NCI-H446 treated with DMSO at 0.1 percent for 48 hours (cell line): ENCODE results near the gene CYREN.
"Not testable (repeated sequence)": the region's sequence is repeated elsewhere in the genome, so short reads cannot be mapped to it uniquely, and the experiment has no call there.

Experiments used
- DNase-seq: peaks from one replicate; lab custom pipeline; 2025; lab: John Stamatoyannopoulos, UW

CYREN gene

GRCh38 chr7:135177028-135177696 is 6.7 kb upstream of the CYREN start:
- no peak for DNase-seq

DNA sequence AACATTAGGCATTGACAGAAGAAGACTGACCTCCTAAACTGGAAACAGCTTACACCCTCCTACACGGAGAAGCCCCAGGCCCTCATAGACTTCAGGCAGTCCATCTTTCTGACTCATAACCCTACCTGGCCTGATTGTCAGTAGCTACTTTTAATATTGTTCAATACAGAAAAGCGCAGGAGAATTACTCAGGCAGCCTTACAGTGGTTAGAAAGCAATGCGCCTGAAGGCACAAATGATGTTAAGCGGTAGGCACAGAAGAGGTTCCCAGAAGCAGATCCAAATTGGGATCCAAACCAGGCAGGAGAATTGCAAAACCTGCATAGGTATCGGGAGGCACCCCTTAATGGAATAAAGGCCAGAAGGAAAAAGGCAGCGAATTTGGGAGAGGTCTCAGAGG is 5.4 kb upstream of the CYREN start:
- no peak for DNase-seq

DNA sequence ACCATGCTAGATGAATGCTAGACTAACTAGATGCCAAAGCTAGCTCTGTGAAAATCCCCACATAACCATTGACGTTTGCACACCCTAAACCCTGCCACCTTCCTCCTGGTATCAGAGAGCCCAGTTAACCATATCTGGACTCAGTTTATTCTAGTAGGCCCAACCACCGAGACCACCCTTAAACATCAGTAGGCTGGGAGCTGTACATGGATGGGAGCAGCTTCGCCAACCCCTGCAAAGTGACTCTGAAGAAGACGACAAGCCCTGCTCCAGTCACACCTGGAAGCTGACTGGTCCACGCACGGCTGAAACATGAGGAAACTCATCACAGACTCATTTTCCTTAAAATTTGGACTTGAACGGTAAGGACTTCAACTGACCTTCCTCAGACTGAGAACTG is 4.4 kb upstream of the CYREN start:
- no peak for DNase-seq

DNA sequence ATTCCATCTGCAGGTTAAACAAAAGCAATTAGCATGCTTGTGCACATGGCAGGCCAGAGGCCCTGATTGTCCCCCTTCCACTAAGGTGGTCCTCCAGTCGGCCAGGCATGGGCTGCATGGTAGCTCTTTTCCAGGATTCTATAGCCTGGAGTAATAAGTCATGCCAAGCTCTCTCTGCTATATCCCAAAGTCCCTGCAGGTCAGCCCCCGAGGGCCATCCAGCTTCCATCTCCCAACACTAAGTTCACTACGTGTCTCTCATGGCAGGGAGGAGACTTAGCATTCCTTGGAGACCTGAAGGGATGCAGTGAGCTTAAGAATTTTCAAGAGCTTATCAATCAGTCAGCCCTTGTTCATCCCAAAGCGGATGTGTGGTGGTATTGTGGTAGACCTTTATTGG is 3.4 kb upstream of the CYREN start:
- DNase-seq = not testable (repeated sequence)

GRCh38 chr7:135171581-135172291 is 1.2 kb upstream of the CYREN start:
- not testable (repeated sequence) for DNase-seq

GRCh38 chr7:135170998-135171481 is 533 bp upstream of the CYREN start:
- not testable (repeated sequence) for DNase-seq

DNA sequence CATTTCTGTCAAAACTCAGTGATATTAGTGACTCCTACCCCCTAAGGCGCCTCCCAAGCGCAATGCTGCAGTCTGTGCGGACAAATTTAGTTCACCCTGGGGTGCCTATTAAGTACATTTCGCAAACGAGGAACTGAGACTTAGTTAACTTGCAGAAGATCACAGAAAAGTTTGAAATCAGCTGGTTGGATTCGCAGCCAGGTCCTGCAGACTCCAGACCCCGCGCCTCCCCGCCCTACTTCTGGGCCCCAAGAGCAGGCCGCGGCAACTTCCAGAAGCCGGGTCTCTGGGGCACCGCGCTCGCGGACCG is 588 bp downstream of the CYREN start:
- no peak for DNase-seq

GRCh38 chr7:135169141-135169963 is 1.2 kb downstream of the CYREN start:
- no peak for DNase-seq

GRCh38 chr7:135168489-135169140 is 1.9 kb downstream of the CYREN start:
- no peak for DNase-seq

GRCh38 chr7:135168001-135168400 is 2.5 kb downstream of the CYREN start:
- no peak for DNase-seq

GRCh38 chr7:135167365-135167917 is 3.1 kb downstream of the CYREN start:
- no peak for DNase-seq

DNA sequence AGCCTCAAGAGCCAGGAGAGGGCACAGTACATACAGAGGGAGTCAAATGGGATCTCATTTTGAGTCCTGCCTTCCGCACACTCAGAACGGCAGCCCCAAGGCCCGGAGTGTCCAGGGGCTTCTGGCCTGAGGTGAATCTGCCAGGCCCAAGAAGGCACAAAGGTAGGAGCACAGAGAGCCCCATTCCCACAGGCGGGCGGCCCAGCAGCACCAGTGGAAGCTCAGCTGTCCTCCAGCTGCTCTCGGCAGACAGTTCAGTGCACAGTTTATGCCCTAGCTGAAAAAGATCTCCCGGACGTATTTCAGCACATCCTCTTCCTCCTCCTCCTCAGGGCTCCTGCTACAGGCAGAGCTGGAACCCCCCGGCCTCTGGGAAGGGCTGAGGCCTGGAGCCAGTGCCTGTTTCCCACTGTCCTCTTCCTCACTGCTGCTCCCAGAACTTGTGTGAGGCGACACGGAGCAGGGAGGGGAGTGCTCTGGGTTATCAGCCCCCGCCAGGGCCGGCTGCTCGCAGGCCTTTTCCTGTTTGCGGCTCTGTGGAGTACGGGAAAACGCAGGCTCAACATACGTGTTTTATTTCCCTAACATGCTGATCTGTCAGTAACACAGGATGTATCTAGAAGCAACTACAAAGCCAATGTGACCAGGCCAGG is 4.0 kb downstream of the CYREN start:
- no peak for DNase-seq

DNA sequence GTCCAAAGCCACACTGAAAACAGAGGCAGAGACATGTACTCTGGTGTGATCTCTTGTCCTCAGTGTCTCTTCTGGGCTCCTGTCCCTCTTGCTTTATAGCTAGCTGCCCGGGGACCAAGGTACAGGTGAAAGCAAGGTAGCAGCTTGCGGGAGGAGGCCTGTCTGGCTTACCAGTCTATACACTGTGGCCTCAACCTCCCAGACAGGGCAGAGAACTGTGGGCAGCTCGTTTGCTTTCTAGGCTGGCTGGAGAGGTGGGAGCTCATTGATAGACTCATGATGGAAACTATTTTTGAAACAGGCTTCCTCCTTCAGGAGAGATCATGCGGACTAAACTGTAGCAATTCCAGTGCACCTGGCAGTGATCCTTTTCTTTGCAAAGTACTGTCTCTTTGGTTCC is 4.6 kb downstream of the CYREN start:
- DNase-seq = no peak

DNA sequence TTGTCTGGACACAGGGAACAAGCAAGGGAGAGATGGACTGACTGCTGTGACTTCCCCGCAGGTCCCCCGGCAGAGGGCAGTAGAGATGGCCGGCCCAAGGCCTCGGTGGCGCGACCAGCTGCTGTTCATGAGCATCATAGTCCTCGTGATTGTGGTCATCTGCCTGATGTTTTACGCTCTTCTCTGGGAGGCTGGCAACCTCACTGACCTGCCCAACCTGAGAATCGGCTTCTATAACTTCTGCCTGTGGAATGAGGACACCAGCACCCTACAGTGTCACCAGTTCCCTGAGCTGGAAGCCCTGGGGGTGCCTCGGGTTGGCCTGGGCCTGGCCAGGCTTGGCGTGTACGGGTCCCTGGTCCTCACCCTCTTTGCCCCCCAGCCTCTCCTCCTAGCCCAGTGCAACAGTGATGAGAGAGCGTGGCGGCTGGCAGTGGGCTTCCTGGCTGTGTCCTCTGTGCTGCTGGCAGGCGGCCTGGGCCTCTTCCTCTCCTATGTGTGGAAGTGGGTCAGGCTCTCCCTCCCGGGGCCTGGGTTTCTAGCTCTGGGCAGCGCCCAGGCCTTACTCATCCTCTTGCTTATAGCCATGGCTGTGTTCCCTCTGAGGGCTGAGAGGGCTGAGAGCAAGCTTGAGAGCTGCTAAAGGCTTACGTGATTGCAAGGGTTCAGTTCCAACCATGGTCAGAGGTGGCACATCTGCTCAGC is 6.0 kb downstream of the CYREN start:
- DNase-seq = no peak

GRCh38 chr7:135162382-135163001 is 8.0 kb downstream of the CYREN start:
- DNase-seq = no peak

- no peak for DNase-seq
Observed at GRCh38 chr7:135161669-135162068, 8.8 kb downstream of the CYREN start.

DNA sequence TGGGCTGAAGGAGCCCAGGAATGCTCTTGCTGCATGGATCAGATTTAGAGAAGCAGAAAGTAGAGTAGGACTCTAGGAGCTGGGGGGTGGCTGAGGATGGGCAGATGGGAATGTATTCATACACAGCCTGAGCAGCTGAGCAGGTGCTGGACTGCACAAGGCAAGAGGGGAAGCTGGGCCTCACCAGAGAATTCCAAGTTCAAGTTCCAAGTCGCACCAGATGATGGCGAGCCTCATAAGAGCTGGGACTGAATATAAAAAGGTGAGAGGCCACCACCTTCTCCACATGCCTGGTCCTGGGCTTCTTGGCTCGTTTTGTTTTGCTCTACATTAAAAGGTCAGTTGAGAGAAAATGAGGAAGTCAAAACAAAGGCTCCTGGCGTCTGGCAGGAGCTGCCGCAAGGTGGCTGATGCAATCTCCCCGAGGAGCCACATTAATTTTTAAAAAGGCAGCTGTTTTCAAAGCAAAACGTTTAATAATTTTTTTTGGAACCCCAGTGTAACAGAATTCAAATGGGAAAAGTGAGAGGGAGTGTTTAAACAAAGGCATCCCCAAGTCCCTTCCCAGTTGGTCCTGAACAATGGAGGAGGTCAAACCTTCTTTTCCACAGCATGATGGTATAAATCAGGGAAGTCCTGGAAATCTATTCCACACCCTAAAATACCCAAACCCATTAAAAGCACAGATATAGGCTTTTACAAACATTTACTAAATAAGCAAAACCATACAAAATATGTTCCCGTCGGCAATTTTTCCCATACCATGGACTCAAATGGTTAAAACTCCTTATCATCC is 9.5 kb downstream of the CYREN start:
- DNase-seq = no peak

- DNase-seq = no peak
Observed at GRCh38 chr7:135160098-135160857, 10.2 kb downstream of the CYREN start.
